Parathyroid adenoma (tissue), 2 donors: ENCODE results near the gene CAPN1.

ENCODE experiments used
- H2AFZ ChIP-seq: fragments of 300-600 bp; sonication (generic); one replicate; pipeline ENCODE4 v1.7.0; 2017; ENCODE audit warnings: antibody characterized with exemption, mild to moderate bottlenecking
- H3K27ac ChIP-seq: fragments of 300-600 bp; sonication (generic); one replicate; pipeline ENCODE4 v1.7.0; 2017
- H3K27me3 ChIP-seq: fragments of 300-600 bp; sonication (generic); one replicate; pipeline ENCODE4 v1.7.0; 2017; ENCODE audit warnings: low read length; ENCODE audit not compliant: control insufficient read depth, insufficient read depth
- H3K36me3 ChIP-seq: fragments of 300-600 bp; sonication (generic); one replicate; pipeline ENCODE4 v1.7.0; 2017; ENCODE audit warnings: low read length; ENCODE audit not compliant: control insufficient read depth, insufficient read depth
- H3K4me1 ChIP-seq: fragments of 300-600 bp; sonication (generic); one replicate; pipeline ENCODE4 v1.7.0; 2017; ENCODE audit warnings: control low read depth
- H3K4me2 ChIP-seq: fragments of 300-600 bp; sonication (generic); one replicate; pipeline ENCODE4 v1.7.0; 2017; ENCODE audit warnings: low read length
- H3K4me3 ChIP-seq: fragments of 300-600 bp; sonication (generic); one replicate; pipeline ENCODE4 v1.7.0; 2017; ENCODE audit warnings: low read depth, low read length
- H3K79me2 ChIP-seq: fragments of 300-600 bp; sonication (generic); one replicate; pipeline ENCODE4 v1.7.0; 2017; ENCODE audit warnings: control low read depth
- H3K9ac ChIP-seq: fragments of 300-600 bp; sonication (generic); one replicate; pipeline ENCODE4 v1.7.0; 2017; ENCODE audit warnings: mild to moderate bottlenecking
- H3K9me3 ChIP-seq: fragments of 300-600 bp; sonication (generic); one replicate; pipeline ENCODE4 v1.7.0; 2017; ENCODE audit warnings: low read length; ENCODE audit not compliant: control insufficient read depth
- TF ChIP-seq, protein P1 (sequence below): fragments of 300-600 bp; sonication (generic); IDR thresholded peaks from one replicate; pipeline ENCODE4 v1.7.0; 2017; ENCODE audit warnings: antibody characterized with exemption, mild to moderate bottlenecking
- donor health status: primary hyperparathyroidism.

The CAPN1 gene

GRCh38 chr11:65260302-65260701 is 78.6 kb downstream of the CAPN1 start:
- Histone ChIP-seq H3K27ac (no peak overlapping the region), H3K4me1 (peaks cover 3% of the 10 kb centered on the region), H3K4me2 (no peak overlapping the region), H3K79me2 (no peaks in the 10 kb centered on the region), H3K9ac (no peak overlapping the region), H3K27me3 (no peaks in the 10 kb centered on the region), H3K36me3 (no peaks in the 10 kb centered on the region), H3K4me3 (no peak overlapping the region), H3K9me3 (no peaks in the 10 kb centered on the region), H2AFZ (no peak overlapping the region)
- TF ChIP-seq, protein P1, sequence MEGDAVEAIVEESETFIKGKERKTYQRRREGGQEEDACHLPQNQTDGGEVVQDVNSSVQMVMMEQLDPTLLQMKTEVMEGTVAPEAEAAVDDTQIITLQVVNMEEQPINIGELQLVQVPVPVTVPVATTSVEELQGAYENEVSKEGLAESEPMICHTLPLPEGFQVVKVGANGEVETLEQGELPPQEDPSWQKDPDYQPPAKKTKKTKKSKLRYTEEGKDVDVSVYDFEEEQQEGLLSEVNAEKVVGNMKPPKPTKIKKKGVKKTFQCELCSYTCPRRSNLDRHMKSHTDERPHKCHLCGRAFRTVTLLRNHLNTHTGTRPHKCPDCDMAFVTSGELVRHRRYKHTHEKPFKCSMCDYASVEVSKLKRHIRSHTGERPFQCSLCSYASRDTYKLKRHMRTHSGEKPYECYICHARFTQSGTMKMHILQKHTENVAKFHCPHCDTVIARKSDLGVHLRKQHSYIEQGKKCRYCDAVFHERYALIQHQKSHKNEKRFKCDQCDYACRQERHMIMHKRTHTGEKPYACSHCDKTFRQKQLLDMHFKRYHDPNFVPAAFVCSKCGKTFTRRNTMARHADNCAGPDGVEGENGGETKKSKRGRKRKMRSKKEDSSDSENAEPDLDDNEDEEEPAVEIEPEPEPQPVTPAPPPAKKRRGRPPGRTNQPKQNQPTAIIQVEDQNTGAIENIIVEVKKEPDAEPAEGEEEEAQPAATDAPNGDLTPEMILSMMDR: no peak

DNA sequence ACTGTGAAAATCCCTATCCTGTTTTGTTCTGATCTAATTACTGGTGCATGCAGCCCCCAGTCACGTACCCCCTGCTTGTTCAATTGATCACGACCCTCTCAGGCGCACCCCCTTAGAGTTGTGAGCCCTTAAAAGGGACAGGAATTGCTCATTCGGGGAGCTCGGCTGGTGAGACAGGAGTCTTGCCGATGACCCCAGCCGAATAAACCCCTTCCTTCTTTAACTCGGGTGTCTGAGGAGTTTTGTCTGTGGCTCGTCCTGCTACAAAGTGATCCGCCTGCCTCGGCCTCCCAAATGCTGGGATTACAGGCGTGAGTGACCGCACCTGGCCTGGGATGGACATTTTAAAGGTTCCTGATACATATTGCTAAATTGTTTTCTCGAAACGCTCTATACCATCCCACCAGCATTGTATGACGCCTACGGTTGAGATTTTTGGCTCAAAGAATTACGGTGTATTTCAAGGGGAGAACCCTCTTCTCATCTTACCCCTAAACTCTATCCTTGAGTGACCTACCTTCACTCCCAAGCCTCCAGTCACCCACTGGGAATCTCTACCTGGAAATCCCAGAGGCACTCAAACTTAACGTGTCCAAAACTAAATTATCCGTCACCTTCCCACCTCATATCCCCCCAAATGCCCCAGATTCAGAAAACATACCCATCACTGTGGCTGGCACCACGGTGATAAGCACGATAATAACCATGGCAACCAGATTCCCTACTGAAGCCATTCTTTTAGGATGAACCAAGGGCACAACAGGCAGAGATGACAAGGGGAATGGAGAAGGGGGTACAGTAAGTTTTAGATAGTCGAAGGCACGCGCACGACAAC is 79.2 kb downstream of the CAPN1 start:
- H3K79me2 ChIP-seq: no peaks in the 10 kb centered on the region
- peak overlapping the region; percentile 94 for H2AFZ ChIP-seq
- H3K4me2 ChIP-seq: peak overlapping the region; percentile 99
- H3K36me3 ChIP-seq: no peaks in the 10 kb centered on the region
- H3K27ac ChIP-seq: peak overlapping the region; percentile 85
- no peaks in the 10 kb centered on the region for H3K27me3 ChIP-seq
- peak overlapping the region; percentile 96 for H3K4me3 ChIP-seq
- TF ChIP-seq, protein P1: no peak
- H3K4me1 ChIP-seq: peaks cover 3% of the 10 kb centered on the region
- H3K9me3 ChIP-seq: no peaks in the 10 kb centered on the region
- peak overlapping the region; percentile 67 for H3K9ac ChIP-seq
